PFSK-1 (cell line): Measurements from ENCODE around the gene ZNHIT2.

Experiments used
- FOXP2 ChIP-seq: optimal IDR thresholded peaks from 2 replicates; pipeline ENCODE3; 2011; ENCODE audit warnings: borderline replicate concordance, control low read depth, inconsistent platforms; ENCODE audit not compliant: insufficient read depth; ENCODE audit errors: extremely low read length, extremely low read depth
- POLR2AphosphoS5 ChIP-seq: IDR thresholded peaks from 2 replicates; pipeline ENCODE4 v1.6.1; 2012; ENCODE audit warnings: low read depth, mild to moderate bottlenecking, control low read depth, low read length, moderate library complexity
- SIN3A ChIP-seq: IDR thresholded peaks from 2 replicates; pipeline ENCODE4 v1.6.1; 2012; ENCODE audit warnings: mild to moderate bottlenecking, low read length, moderate library complexity, borderline replicate concordance; ENCODE audit not compliant: insufficient read depth
- TAF1 ChIP-seq: IDR thresholded peaks from 2 replicates; pipeline ENCODE4 v1.6.1; 2012; ENCODE audit warnings: low read length, control low read depth, borderline replicate concordance; ENCODE audit not compliant: insufficient read depth
- TF ChIP-seq, protein P1 (sequence below), 2 experiments: IDR thresholded peaks; 2 replicates each; pipeline versions ENCODE4 v1.6.1 to v1.8.0; 2011 to 2012; ENCODE audit warnings: low read depth in 2 of 2, low read length in 2 of 2, control low read depth in 1 of 2, inconsistent platforms in 1 of 2, mild to moderate bottlenecking in 1 of 2, moderate library complexity in 1 of 2; ENCODE audit not compliant: insufficient read depth in 1 of 2

The ZNHIT2 gene

DNA sequence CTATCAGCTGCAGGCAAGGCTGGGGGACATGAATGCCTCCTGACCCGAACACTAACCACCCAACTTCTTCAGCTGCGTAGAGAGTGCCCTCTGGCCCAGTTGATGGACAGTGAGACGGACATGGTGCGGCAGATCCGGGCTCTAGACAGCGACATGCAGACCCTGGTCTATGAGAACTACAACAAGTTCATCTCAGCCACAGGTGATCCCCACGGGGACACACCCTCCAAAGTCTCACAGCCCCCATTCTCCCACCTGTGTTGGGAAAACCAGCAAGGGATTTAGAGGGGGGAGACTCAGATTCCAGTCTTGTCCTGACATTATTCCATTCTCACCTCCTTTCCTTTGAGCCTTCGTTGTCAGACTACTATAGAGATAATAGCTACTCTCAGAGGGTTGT, 20.6 kb downstream of the ZNHIT2 start:
- no peak for TF ChIP-seq TAF1
- TF ChIP-seq, protein P1, sequence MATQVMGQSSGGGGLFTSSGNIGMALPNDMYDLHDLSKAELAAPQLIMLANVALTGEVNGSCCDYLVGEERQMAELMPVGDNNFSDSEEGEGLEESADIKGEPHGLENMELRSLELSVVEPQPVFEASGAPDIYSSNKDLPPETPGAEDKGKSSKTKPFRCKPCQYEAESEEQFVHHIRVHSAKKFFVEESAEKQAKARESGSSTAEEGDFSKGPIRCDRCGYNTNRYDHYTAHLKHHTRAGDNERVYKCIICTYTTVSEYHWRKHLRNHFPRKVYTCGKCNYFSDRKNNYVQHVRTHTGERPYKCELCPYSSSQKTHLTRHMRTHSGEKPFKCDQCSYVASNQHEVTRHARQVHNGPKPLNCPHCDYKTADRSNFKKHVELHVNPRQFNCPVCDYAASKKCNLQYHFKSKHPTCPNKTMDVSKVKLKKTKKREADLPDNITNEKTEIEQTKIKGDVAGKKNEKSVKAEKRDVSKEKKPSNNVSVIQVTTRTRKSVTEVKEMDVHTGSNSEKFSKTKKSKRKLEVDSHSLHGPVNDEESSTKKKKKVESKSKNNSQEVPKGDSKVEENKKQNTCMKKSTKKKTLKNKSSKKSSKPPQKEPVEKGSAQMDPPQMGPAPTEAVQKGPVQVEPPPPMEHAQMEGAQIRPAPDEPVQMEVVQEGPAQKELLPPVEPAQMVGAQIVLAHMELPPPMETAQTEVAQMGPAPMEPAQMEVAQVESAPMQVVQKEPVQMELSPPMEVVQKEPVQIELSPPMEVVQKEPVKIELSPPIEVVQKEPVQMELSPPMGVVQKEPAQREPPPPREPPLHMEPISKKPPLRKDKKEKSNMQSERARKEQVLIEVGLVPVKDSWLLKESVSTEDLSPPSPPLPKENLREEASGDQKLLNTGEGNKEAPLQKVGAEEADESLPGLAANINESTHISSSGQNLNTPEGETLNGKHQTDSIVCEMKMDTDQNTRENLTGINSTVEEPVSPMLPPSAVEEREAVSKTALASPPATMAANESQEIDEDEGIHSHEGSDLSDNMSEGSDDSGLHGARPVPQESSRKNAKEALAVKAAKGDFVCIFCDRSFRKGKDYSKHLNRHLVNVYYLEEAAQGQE (IDR thresholded peaks at IDR 0.05; ENCODE audit: insufficient read depth in 1 of 2, low read depth in 2 of 2, low read length in 2 of 2): no peak
- no peak for TF ChIP-seq POLR2AphosphoS5

DNA sequence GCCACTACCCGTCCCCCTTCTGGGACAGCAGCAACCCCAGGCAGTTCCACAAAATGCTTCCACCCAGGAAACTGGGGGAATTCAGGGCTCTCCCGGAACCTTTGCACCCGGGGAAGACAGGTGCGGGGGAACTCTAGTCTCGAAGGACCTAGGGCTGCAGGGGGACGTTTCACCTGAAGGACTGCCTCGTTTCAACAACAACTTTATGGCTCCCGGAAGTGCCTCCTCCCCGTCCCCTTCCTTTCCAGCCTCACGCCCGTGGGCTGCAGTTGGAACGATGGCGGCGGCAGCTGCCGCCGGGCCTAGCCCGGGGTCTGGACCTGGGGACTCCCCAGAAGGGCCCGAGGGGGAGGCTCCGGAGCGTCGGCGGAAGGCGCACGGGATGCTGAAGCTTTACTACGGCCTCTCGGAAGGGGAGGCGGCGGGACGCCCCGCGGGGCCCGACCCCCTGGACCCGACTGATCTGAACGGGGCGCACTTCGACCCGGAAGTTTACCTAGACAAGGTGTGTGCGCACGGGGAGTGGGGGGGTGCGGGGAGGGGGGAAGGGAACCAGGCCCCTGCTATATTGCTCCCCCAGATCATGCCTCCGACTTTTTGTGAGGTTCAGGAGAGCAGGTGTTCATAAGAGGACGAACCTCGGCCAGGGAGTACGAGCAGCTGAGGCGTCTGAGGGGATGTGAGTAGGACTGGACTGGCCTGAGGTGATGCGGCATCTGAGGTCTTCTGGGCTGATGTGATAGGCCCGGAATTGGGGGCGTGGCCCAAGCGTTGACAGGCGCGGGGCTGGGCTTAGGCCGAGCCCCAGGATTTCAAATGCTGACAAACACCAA, 21.3 kb downstream of the ZNHIT2 start, which contains the start of gene VPS51:
Gene VPS51 (plus strand): TSS at position 241 of the 833 bp plus-strand sequence. CDS start 37 bp downstream, at position 278.
- TF ChIP-seq SIN3A: peak; percentile 87; the same call in 1 of the 2 replicates
- peak; percentile 94 for TF ChIP-seq POLR2AphosphoS5
- TF ChIP-seq TAF1: peak; percentile 95; the same call in 1 of the 2 replicates
- peak; percentile 47 for TF ChIP-seq FOXP2
- TF ChIP-seq, protein P1 (IDR thresholded peaks at IDR 0.05; ENCODE audit: insufficient read depth in 1 of 2, low read depth in 2 of 2, low read length in 2 of 2): 0 out of 4 replicates have a peak, but pooled peaks of 1 of the 2 experiments have one; percentile 39

DNA sequence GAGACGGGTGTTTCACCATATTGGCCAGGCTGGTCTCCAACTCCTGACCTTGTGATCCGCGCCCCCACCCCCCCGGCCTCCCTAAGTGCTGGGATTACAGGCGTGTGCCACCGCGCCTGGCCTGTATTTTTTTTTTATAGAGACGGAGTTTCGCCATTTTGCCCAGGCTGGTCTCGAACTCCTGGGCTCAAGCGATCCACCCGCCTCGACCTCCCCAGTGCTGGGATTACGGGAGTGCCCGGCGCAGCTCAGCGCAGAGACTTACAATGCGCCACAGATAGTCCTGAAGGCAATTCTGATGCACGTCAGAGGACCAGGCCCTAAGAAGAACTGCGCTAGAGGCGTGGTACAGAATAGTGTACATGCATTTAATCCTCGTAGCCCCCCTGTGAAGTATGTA, 22.1 kb downstream of the ZNHIT2 start:
- TF ChIP-seq FOXP2 (no peak), POLR2AphosphoS5 (no peak), TAF1 (no peak), SIN3A (no peak)
- TF ChIP-seq, protein P1 (IDR thresholded peaks at IDR 0.05; ENCODE audit: insufficient read depth in 1 of 2, low read depth in 2 of 2, low read length in 2 of 2): no peak

DNA sequence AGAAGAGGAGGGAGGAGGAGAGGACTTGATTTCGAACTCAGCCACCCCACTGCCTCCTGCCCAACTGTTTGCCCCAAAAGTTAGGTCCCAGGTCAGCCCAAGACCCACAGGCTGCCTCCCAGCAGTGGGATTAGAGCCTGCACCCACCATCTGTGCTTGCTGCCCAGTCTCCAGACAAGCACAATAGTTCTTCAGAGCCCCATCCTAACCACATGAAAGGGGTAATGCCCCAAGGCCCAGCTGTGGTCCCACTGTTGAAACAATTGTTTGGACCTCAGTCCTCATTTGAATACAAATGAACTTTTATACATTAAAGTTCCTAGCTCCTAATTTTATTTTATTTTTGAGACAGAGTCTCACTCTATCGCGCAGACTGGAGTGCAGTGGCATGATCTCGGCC, 26.9 kb downstream of the ZNHIT2 start:
- no peak for TF ChIP-seq FOXP2
- TF ChIP-seq, protein P1 (IDR thresholded peaks at IDR 0.05; ENCODE audit: insufficient read depth in 1 of 2, low read depth in 2 of 2, low read length in 2 of 2): no peak
- no peak for TF ChIP-seq TAF1
- 0 out of 2 replicates have a peak, but pooled peaks have one; percentile 14 for TF ChIP-seq POLR2AphosphoS5
- no peak for TF ChIP-seq SIN3A
